ENCODE measurements around the gene WWC1.

DNA sequence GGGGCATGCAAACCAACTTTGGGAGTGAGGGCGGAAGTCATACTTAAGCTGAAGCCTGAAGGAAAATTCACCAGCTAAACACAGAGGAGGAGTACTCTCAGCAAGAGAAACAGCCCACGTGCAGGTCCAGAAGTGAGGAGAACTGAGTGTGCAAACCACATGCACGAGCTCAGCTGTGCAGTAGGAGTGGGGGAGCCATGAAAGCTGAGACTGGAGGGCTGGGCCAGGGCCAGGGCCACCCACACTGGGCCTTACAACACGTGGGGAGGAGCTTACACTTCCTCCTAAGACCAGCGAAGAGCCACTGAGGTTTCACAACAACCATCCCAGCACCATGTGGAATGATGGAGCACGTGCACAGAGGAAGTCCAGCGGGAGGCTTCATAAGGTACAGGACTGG is 9.3 kb upstream of the WWC1 start:
- no peak for TF ChIP-seq POLR2A (IDR thresholded peaks at IDR 0.05; ENCODE audit: low read depth, low read length)
- no peak for TF ChIP-seq TAF1 (IDR thresholded peaks at IDR 0.05; ENCODE audit: low read depth, low read length)

Measured in GM12891 (cell line).